GM21390 (cell line): Measurements from ENCODE around the gene SIGMAR1.
"Not testable (repeated sequence)": the region's sequence is repeated elsewhere in the genome, so short reads cannot be mapped to it uniquely, and the experiment has no call there.

Experiments used
- ATAC-seq: cut with Tn5 transposase; IDR thresholded peaks from one replicate; pipeline ENCODE4 v1.9.1; 2021; ENCODE audit not compliant: unreplicated experiment

The SIGMAR1 gene

DNA sequence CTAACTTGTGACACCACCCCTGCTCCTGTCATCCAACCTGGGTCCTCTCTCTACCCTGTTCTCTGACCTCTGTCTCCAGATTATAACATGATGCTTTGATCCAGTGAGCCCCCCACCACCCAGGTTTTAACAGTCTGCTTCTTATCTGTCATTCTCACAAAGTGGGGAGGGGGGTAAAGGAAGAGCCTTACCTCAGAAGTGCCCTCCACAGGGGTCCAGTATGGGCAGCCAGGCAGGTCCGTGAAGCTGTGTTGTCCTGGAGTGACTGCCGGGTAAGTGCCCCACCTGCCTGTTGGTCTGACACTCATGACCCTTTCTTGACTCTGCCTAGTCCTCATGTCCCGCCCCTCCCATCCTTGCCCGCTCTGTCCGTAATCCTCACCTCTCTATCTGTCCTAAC is 17.8 kb upstream of the SIGMAR1 start:
- ATAC-seq: no peak

DNA sequence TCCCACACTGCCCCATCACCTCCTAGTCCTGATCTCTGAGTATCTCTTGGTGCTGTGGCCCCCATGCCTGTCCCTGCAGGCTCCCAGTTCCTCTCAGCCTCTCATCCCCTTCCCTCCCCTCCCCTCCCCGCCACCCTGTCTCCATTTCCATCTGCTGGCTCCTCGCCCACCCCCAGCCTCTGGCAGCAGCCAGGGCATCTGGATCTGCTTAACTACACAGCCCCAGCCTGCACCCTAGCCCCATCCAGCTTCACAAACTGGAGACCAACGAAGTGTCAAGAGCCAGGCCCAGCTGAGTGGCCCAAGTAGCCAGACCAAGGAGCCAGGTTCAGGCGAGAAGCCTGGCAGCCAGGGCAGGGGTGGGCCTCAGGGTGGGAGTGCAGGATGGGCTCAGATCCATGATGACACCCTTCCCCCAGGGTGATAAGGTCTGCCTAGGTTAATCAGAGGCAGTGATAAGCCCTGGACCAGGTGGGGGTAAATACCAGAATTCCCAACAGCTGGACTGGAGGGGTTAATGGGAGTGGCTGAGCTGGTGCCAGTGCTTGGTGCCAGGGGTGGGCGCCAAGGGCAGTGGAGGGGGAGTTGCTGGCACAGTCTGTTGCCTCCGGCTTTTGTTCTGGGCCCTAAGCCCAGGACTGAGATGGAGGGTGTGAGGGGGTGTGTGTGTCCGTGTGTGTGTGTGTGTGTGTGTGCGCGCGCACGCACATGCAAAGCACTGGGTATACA is 16.9 kb upstream of the SIGMAR1 start:
- ATAC-seq: no peak

DNA sequence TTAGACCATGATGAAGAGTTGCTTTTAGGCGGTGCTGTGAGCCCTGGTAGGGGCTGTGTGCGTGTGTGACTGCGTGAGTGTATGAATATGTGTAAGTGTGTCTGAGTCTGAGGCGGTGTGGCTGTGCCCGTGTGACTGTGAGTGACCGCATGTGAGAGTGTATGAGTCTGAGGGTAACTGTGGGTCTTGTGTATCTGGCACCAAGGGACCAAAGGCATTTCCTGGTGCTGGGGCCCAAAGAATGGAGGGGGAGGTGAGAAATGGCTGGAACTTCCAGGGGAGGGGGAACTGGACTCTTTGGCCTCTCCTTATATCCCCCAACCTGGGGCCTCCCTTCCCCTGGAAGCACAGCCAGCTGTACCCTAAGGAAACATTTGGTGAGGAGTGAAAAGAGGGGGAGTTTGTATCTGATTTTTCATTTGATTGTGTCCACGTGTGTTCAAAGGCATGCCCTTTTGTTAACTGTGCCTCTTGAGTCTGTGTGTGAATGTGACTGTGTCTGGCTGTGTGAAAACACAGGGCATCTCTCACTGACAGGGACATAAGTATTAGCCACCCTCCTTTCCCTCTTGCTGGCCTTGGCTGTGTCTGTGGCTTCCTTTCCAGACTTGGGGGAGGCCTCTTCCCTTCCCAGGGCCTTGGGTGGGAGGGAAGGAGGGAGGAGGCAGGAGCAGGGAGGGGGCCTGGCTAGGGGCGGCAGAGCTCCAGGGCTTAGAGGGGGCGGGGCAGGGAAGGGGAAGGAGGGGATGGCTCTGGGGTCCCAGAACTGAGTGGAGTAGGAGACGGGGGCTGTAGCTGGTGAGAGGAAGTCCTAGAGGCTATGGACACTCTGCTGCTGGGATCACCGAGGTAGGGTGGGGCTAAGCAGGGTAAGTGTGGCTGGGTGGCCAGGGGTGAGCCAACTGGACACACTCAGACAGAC is 15.8 kb upstream of the SIGMAR1 start:
- no peak for ATAC-seq

DNA sequence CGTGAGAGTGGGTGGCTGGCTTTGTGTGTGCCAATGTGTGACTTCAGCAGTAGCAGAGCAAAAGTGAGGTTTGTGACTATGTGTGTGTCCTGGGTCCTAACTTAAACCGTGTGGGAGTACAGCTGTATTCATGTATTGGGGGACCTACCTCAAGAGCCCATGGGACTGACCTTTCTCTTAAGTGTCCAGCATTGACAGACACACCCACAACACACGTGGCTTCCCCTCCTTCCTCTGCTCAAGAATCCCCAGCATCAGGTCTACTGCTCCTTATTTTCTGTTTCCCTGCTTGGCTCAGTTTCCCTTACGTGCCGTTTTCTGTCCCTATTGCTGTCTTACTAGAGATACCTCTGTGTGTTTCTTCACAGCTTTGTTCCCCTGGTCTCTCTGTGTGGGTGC is 15.0 kb upstream of the SIGMAR1 start:
- no peak for ATAC-seq

DNA sequence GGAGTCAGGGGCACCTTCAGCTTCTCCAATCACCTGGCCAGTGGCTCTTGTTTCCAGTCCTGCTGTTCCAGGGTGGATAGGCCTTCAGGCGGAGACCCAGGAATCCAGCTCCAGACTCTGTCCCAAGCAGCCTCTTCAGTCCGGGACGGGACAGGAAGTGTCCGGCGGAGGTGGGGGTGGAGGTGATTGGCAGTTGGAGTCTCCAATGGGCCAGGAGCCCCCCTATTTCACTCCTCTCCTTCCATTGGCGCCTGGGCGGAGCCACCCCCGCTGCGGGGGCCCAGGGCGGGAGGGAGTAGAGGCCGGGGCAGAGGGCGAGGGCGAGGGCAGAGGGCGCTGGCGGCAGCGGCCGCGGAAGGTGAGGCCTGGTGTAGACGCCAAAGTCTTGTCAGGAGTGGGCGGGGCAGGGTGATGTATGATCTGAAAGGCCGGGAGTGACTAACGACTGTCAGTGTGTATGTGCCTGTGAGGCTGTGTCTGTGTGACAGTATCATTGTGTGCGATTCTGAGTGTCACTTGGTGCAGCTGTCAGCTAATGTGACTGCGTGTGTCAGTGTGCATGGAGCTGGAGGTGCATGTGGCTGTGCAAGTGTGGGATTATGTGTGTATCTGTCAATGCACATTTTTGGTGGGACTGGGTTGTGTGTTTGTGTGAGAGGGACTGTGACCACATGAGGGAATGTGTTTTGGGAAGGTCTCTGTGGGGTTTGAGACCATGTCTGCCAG is 14.5 kb upstream of the SIGMAR1 start, which contains the start of gene IL11RA:
Gene IL11RA, plus strand, starts transcription at position 310 of the 726 bp plus-strand sequence. CDS start 3,033 bp downstream, outside the sequence.
- no peak for ATAC-seq

DNA sequence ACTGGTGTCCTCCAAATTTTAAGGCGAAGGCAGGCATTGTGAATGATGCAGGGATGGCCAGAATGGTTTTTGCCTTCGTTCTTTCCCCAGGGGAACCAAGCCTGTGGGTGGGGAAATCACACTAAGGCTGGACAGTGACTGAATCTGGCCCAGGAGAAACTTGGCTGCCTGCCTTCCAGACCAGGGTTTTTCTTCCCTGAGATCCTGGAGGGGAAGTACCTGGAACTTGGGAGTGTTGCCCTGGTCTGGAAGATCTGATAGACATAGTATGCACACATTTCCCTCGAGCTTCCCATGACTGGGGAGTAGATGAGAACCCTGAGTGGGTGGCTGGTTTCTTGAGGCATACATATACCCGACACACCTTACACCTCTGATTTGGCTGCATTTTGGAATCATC is 13.7 kb upstream of the SIGMAR1 start:
- ATAC-seq: no peak

DNA sequence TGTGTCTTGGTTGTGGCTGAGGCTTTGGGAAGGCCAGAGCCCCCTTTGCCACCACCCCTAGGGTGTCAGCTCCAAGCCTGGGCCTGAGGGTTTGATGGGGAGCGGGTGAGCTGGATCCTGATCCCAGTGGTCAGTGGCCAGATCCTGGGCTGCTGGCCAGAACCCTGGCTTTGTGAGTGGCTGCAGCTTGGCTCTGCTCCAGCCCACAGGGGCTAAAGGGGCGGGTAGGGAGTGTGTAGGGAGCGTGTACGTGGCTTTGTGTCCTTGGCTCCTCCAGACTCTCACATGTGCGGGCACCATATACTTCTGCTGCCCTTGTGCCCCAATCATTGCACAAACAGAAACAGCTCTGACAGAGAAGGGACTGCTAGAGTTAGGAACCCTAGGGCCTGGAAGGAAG is 13.2 kb upstream of the SIGMAR1 start:
- ATAC-seq: no peak

DNA sequence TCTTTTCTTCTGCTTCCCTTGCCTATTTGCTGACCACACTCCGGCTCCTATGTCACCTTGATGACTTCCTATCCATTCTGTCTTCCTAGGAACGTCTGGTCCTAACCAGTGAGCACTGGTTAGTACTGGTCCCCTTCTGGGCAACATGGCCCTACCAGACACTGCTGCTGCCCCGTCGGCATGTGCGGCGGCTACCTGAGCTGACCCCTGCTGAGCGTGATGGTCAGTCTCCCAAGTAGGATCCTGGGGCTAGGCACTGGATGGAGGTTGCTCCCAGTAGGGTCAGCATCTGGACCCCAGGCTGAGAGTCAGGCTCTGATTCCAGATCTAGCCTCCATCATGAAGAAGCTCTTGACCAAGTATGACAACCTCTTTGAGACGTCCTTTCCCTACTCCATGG is 11.1 kb upstream of the SIGMAR1 start:
- ATAC-seq: no peak

DNA sequence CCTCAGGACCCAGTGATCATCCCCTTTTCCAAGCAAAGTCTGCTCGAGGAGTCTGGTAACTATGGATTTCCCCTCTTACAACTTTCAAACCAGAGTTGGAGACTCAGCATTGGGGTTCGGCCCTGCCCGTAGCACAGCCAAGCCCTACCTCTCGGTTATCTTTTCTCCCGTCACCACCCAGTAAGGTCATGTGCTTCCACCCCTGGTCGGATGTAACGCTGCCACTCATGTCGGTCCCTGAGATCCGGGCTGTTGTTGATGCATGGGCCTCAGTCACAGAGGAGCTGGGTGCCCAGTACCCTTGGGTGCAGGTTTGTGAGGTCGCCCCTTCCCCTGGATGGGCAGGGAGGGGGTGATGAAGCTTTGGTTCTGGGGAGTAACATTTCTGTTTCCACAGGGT is 10.1 kb upstream of the SIGMAR1 start:
- no peak for ATAC-seq

DNA sequence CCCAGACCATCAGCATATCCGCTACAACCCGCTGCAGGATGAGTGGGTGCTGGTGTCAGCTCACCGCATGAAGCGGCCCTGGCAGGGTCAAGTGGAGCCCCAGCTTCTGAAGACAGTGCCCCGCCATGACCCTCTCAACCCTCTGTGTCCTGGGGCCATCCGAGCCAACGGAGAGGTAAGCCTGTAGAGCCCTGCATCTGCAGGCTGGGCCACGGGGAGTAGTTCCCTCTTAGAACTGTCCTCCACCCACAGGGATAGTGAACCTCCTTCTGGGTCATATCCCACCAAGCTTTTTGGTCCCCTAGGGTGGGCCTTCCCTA is 9.5 kb upstream of the SIGMAR1 start:
- no peak for ATAC-seq

DNA sequence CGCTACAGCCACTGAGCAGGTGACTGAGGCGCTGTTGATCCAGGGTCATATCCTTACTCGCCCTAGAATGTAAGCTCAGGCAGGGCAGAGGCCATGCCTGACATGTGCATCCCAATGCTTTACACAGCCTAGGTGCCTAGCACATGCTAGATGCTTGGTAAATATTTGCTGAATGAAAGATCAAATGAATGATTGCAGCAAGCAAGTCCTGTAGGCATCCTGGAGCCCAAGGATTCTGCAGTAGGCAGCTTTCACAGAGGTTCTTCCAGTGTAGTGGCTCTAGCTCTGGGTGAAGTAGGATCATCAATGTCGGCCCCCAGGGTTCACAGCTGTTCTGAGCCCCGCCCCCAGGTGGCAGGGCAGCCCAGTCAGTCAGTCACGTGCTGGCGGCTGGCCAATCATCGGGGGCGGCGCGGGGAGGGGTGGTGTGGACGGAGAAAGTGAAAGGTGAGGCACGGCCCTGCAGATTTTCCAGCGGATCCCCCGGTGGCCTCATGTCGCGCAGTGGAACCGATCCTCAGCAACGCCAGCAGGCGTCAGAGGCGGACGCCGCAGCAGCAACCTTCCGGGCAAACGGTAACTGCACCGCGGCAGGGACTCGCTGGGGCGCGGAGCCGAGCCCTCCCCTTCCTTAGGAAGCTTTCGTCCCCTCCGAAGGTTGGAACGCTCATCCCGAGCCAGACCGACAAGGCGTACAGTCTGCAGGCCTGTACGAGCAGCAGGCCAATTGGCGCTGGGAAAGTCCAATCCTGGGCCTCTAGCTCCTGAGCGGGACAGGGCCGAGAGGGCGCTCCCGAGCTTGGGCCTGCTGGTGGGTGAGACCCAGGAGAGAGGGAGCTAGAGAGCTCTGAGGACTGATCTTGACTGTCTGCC is 8.9 kb upstream of the SIGMAR1 start, which contains the start of gene GALT:
Gene GALT, plus strand, starts transcription at position 465 of the 873 bp plus-strand sequence. Its CDS starts 30 bp downstream, at position 495.
- peak; percentile 81 for ATAC-seq

DNA sequence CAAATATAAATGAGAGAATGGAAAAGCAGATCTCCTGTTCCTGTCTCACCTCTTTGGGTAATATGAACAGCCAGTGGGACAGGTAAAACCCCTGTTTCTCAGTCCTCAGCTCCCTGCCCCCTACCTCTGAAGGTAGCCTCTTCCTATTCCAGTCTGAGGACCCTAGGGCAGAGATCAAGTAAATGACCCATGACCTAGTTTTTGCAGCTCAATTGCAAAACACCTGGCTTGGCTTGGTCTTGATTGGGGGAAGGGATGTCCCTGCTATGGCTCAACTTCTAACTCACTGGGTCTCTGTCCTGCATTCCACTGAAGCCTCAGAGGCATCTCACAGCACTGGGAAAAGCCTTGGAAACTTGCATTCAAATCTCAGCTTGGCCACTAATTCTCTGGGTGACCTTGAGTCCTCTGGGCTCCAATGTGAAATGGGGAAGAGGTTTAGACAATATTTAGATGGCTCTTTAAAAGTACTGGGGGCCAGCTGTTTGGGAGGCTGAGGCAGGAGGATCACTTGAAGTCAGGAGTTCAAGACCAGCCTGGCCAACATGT is 7.3 kb upstream of the SIGMAR1 start:
- ATAC-seq: no peak

DNA sequence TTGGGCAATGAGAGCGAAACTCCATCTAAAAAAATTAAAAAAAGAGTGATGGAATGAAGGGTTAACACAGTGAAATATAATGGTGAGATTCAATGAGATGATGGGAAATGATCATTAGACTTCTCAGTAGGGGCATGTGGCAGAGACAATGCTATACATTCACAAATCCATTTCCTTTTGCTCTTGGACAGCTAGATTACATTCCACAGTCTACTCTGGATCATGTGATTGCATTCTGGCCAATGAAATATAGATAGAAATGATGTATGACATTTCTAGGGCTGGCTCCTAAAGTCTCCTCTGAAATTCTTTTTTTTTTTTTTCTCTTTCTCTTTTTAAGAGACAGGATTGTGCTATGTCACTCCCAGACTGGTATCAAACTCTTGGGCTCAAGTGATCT is 5.1 kb upstream of the SIGMAR1 start:
- ATAC-seq: no peak

DNA sequence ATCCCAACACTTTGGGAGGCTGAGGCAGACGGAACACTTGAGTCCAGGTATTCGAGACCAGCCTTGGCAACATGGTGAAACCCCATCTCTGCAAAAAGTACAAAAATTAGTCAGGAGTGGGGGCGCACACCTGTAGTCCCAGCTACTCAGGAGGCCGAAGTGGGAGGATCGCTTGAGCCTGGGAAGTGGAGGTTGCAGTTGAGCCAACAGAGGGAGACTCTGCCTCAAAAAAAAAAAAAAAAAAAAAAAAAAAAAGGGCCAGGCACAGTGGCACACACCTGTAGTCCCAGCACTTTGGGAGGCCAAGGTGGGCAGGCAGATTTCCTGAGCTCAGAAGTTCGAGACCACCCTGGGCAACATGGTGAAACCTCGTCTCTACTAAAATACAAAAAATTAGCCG is 1.7 kb upstream of the SIGMAR1 start:
- ATAC-seq: not testable (repeated sequence)

DNA sequence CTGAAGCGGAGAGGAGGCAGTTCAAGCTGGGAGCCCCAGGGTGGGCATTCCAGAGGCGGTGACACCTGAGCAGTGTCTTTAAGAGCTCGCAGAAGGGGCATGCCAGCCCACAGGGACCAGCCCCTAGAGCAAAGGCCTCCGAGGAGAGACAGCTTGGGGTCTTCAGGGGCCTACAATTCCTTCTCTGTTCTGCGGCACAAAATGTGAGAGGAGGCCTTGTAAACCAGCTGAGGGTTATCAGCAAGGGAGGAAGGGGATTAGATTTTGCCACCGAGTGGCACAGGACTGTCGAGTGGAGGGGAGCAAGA is 505 bp upstream of the SIGMAR1 start:
- ATAC-seq: no peak

DNA sequence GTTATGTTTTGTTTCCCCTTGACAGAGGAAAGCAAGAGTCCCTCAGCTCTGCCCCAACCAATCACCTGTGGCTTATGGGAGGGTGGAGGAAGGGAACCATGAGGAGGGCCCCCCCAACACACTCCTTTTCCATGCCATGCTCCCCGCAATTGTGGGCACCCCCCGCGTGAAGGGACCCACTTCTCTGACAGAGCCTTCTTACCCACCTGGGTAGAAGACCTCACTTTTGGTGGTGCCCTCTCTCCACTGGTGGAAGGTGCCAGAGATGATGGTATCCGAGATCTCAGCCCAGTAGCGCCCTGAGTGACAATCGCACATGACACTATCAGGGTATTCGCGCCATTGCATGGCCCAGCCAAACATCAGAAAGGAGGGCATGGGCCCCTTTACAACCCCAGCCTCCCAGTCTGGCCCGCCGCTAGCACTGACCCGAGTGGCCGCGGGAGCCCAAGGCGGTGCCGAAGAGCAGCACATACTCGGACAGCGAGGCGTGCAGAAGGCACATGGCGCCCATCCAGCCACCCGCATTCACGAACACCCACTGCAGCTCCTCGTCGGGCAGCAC is 714 bp downstream of the SIGMAR1 start:
- no peak for ATAC-seq

DNA sequence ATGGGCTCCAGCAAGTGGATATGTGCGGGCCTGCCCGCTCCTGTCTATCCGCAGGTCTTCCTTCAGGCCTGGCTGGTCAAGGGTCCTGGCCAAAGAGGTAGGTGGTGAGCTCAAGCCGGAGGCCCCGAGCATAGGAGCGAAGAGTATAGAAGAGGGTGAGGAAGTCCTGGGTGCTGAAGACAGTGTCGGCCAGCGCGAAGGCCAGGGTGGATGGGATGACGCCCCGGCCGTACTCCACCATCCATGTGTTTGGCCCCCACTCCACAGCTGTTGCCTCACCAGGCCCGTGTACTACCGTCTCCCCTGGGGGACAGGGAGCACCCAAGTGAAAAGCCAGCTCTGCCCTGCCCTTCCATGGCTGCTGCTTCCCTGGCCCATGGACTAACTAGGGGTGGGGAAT is 2.0 kb downstream of the SIGMAR1 start:
- ATAC-seq: no peak

DNA sequence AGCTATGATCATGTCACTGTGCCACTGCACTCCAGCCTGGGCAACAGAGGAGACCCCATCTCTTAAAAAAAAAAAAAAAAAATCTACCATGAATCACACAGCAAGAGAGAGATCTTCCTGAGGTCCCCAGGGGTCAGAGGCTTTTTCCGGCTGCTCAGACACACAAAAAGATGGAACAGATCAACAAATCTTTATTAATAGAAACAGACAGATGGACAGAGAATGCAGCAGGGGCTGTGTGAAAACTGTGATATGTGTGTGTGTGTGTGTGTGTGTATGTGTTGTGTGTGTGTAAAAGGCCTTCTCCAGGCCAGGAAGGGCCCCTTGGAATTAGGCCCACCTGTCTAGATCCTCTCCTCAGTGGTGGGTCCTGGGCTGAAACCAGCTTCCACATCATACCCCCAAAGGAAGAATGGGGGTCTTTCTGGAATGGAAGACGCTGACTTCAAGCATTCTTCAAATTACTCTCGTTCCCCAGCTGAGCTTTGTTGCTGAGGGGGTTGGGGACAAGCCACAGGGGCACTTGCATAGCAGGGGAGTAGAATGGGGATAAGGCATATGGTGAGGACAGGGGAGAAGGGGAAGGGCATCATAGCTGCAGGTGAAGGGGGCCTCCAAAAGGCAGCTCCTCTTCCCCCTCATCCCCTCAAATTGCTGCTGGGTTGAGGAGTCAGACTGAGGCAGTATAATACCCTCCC is 2.9 kb downstream of the SIGMAR1 start:
- no peak for ATAC-seq

DNA sequence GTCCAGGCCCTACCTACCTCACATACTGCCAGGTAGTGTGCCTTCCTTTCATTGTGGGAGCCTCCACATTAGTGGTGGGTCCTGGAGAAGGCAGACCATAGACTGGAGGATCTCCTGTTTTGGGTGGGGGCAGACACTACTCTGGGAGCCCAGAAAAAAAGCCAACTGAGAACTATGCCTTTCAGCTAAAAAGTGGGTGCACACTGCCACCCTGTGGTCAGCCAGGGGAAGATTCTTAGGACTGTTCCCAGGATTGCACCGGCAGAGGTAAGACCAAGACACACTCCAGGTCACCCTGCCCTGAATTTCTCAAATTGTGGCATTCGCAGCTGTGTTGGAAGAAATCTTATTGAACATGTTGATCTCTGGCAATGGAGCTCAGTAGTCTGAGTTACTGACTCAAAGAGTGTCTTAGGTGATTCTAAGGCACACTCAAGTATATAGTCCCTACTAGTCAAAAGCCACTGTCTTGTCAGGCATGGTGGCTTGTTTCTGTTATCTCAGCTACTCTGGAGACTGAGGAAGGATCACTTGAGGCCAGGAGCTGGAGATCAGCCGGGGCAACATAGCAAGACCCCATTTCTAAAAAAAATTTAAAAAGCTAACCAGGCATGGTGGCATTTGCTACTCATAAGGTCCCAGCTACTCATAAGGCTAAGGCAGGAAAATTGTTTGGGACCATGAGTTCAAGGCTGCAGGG is 3.6 kb downstream of the SIGMAR1 start:
- ATAC-seq: no peak
